K562 (cell line): Measurements from ENCODE around the gene SNRPA. TPM values are rescaled to one million over a fixed set of nuclear protein-coding genes. Genes with fewer than 3 reads are reported as not detected.

Experiments
- ATAC-seq: fragments of 200-7000 bp; cut with Tn5 transposase; 3 replicates; pipeline ENCODE4 v1.9.1; 2020; ENCODE audit warnings: moderate library complexity
- BruUV-seq: library from RNA; stranded (reverse); fragments of 400-500 nt; replicated peaks from 2 replicates; lab custom pipeline; 2021; lab: Mats Ljungman, UMichigan
- CTCF ChIA-PET: fragments of 300-600 bp; formaldehyde crosslinking; extraction: SDS; loops from one replicate; lab custom pipeline; 2021; ENCODE audit warnings: low intra/inter-chr PET ratio; lab: Yijun Ruan, JAX
- POLR2A ChIA-PET: fragments of 300-600, 350-650 bp; sonication (Branson Sonifier 250); formaldehyde crosslinking; extraction: SDS; loops from one replicate; lab custom pipeline; 2021; ENCODE audit warnings: antibody characterized with exemption, inconsistent platforms; lab: Yijun Ruan, JAX
- DNase-seq, 4 experiments: peaks; one replicate each; pipeline versions ENCODE4 v3.0.0 to v3.0.0-alpha.2; 2011 to 2018; ENCODE audit warnings: low spot score in 3 of 4, mixed read lengths in 3 of 4; ENCODE audit errors: extremely low read depth in 1 of 4
- FAIRE-seq: peaks from 2 replicates; lab custom pipeline; 2011; peaks lifted over from hg19 to GRCh38; lab: Jason Lieb, UNC
- H2AFZ ChIP-seq: 2 replicates; pipeline ENCODE4 v1.6.0; 2011; ENCODE audit warnings: low read depth, low read length, control low read depth, inconsistent platforms
- H3K27ac ChIP-seq: fragments of 200-600 bp; 3 replicates; pipeline ENCODE4 v1.8.0; 2011; ENCODE audit warnings: low read depth, mild to moderate bottlenecking, control low read depth, inconsistent platforms, low read length, moderate library complexity, mixed read lengths; ENCODE audit errors: extremely low read depth
- H3K27me3 ChIP-seq, 2 experiments: fragments of 300-600 bp in 1 of 2; 2 replicates in 1 of 2; 3 replicates in 1 of 2; pipeline versions ENCODE4 v1.6.0 to v1.8.0; 2011; ENCODE audit warnings: inconsistent platforms in 2 of 2, low read length in 2 of 2, mild to moderate bottlenecking in 1 of 2, mixed read lengths in 1 of 2, moderate library complexity in 1 of 2; ENCODE audit not compliant: control insufficient read depth in 2 of 2, insufficient read depth in 2 of 2
- H3K36me3 ChIP-seq: fragments of 300-600 bp; 3 replicates; pipeline ENCODE4 v1.8.0; 2011; ENCODE audit warnings: mild to moderate bottlenecking, low read length, inconsistent platforms; ENCODE audit not compliant: control insufficient read depth, insufficient read depth
- H3K4me1 ChIP-seq, 2 experiments: fragments of 200-600 bp in 1 of 2; replicated peaks in 1 of 2; 2 replicates in 1 of 2; 3 replicates in 1 of 2; pipeline versions ENCODE4 v1.5.1 to v1.8.0; 2011; ENCODE audit warnings: inconsistent platforms in 2 of 2, low read length in 2 of 2, mild to moderate bottlenecking in 1 of 2, mixed read lengths in 1 of 2, moderate library complexity in 1 of 2; ENCODE audit not compliant: control insufficient read depth in 2 of 2, insufficient read depth in 2 of 2
- H3K4me2 ChIP-seq: 2 replicates; pipeline ENCODE4 v1.6.1; 2011; ENCODE audit warnings: low read length, control low read depth, inconsistent platforms, mixed read lengths; ENCODE audit not compliant: insufficient read depth
- H3K4me3 ChIP-seq: fragments of 200-600 bp; sonication (generic), shearing (Covaris generic); 2 replicates; pipeline ENCODE4 v1.5.1; 2016; ENCODE audit warnings: control low read depth, inconsistent platforms
- H3K79me2 ChIP-seq: fragments of 200-600 bp; 3 replicates; pipeline ENCODE4 v1.8.0; 2011; ENCODE audit warnings: low read length, inconsistent platforms; ENCODE audit not compliant: control insufficient read depth, insufficient read depth
- H3K9ac ChIP-seq, 2 experiments: 2 replicates each; pipeline versions ENCODE4 v1.6.0 to v1.6.1; 2011; ENCODE audit warnings: low read depth in 2 of 2, low read length in 2 of 2, control low read depth in 1 of 2, inconsistent platforms in 1 of 2, mild to moderate bottlenecking in 1 of 2, mixed read lengths in 1 of 2; ENCODE audit not compliant: insufficient read depth in 1 of 2
- H3K9me1 ChIP-seq: one replicate; pipeline ENCODE4 v1.6.0; 2011; ENCODE audit warnings: inconsistent platforms, mild to moderate bottlenecking, low read length, moderate library complexity; ENCODE audit not compliant: control insufficient read depth, insufficient read depth
- H3K9me3 ChIP-seq: replicated peaks from 2 replicates; pipeline ENCODE4 v1.5.1; 2011; ENCODE audit warnings: low read depth, low read length, inconsistent platforms; ENCODE audit not compliant: control insufficient read depth, insufficient read depth
- H4K20me1 ChIP-seq: replicated peaks from 2 replicates; pipeline ENCODE4 v1.6.1; 2011; ENCODE audit warnings: low read length, inconsistent platforms, mixed read lengths; ENCODE audit not compliant: control insufficient read depth, insufficient read depth
- ZNF146 ChIP-seq: IDR thresholded peaks from one replicate; pipeline ENCODE4 v1.6.1; 2018; ENCODE audit warnings: missing compliant biosample characterization; ENCODE audit not compliant: unreplicated experiment
- ZNF445 ChIP-seq: fragments of 250-450 bp; sonication (Bioruptor Pico); IDR thresholded peaks from 2 replicates; pipeline ENCODE4 v1.4.0; 2020; ENCODE audit warnings: low read depth, mild to moderate bottlenecking, moderate library complexity
- WGBS: fragments of 100-300 bp; shearing (Covaris generic); methylation state at CpG from one replicate; pipeline ENCODE4 v1.1.6; 2016; ENCODE audit warnings: low coverage, mixed read lengths; ENCODE audit not compliant: insufficient coverage; ENCODE audit errors: missing lambda C conversion rate; 5-methylcytosine and 5-hydroxymethylcytosine counted together
- in situ Hi-C: fragments of 300-500 bp; cut with MboI; formaldehyde crosslinking; loops from 4 replicates; pipeline ENCODE4 v1.15.0; 2018; ENCODE audit warnings: inconsistent platforms, mixed read lengths
- intact Hi-C: fragments of 100-400 bp; cut with micrococcal nuclease; formaldehyde crosslinking; loops from 2 replicates; pipeline ENCODE4 v1.14.2; 2022
- polyA plus RNA-seq, 8 experiments: library from polyadenylated mRNA; depleted of rRNA in 4 of 8; stranded (reverse) in 5 of 8; unstranded in 3 of 8; fragments of >200 nt; fragmentation: Nextera tagmentation in 2 of 8; fragmentation: Illumina TruSeq in 1 of 8; extraction: Ambion mirVana in 2 of 8; extraction: Trizol in 1 of 8; gene quantifications; 2 replicates each; pipeline versions ENCODE4 v1.2.1 to v1.2.3, GENCODE V29; 2011 to 2014; ENCODE audit warnings: inconsistent platforms in 1 of 8, missing spikeins in 1 of 8
- total RNA-seq, 7 experiments: library from RNA; depleted of rRNA in 6 of 7; stranded (reverse); fragments of >200 nt in 6 of 7; fragmentation: Illumina TruSeq in 2 of 7; extraction: Trizol in 2 of 7; gene quantifications; 2 replicates each; pipeline versions ENCODE4 v1.2.1 to v1.2.3, GENCODE V29; 2011 to 2021; ENCODE audit warnings: low replicate concordance in 1 of 7
- TF ChIP-seq, protein P1 (sequence below): sonication (generic); formaldehyde crosslinking; IDR thresholded peaks from 2 replicates; pipeline ENCODE4 v1.8.1; 2023; ENCODE audit warnings: mild to moderate bottlenecking, missing genetic modification reagents, moderate library complexity

The SNRPA gene
- total and polyA plus RNA-seq, 9 of the 15 experiments (the other 6 are each of a cell fraction or from before 2014, with no cell fraction given), result 16.3 to 311 (median 193) TPM

DNA sequence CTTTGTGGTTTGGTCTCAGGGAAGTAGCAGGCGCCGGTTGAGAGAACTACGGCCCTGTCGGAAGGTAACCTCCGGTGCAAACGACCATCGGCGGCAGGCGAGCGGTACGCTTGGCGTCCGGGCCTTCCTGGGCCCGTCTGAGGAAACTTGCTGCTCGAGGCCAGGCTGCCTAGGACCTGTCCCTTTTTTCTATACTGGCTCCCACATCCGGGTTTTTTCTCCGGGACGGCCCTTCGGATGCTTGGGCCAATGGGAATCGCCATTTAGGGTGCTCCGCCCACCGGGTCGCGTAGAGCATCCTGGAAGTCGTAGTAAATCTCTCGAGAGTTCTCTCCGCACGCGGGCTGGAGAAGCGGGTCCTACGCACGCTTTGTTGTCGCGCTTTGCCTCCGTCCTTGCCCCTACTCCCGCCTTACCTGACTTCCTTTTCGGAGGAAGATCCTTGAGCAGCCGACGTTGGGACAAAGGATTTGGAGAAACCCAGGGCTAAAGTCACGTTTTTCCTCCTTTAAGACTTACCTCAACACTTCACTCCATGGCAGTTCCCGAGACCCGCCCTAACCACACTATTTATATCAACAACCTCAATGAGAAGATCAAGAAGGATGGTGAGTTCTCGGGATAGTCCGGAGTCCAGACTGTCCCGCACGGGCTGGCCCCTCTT lies at the start of gene SNRPA (continued):
- TF ChIP-seq, protein P1, sequence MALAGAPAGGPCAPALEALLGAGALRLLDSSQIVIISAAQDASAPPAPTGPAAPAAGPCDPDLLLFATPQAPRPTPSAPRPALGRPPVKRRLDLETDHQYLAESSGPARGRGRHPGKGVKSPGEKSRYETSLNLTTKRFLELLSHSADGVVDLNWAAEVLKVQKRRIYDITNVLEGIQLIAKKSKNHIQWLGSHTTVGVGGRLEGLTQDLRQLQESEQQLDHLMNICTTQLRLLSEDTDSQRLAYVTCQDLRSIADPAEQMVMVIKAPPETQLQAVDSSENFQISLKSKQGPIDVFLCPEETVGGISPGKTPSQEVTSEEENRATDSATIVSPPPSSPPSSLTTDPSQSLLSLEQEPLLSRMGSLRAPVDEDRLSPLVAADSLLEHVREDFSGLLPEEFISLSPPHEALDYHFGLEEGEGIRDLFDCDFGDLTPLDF (CRISPR knock-in tag), result peak; percentile 46; the same call in 1 of the 2 replicates
- TF ChIP-seq, all 486 proteins: peak for 90

GRCh38 chr19:40701758-40702157 lies 49.2 kb upstream of the SNRPA start:
- H3K4me2 ChIP-seq, result no peak overlapping the region
- ChIA-PET POLR2A (interaction anchor here (0.6 to 1.6 kb wide), 4 partner anchors 9 to 708 kb away, joined by 3 to 6 read pairs (median 5); no protein-coding TSS in a partner anchor), CTCF (interaction anchor here (2.3 kb wide), 1 partner anchor 39 kb away, joined by 21 read pairs; no protein-coding TSS in a partner anchor)
- FAIRE-seq (no peak), ATAC-seq (no peak), DNase-seq (no peak)
- 78% methylated on average over 6 of the region's 6 CpGs for WGBS
- no peak overlapping the region for H3K27ac ChIP-seq
- H3K36me3 ChIP-seq, result peaks cover 37% of the 10 kb centered on the region
- H3K4me3 ChIP-seq, result no peak overlapping the region
- BruUV-seq, result no TSS peak
- H3K4me1 ChIP-seq, result peaks cover 12 to 27% of the 10 kb centered on the region in 2 experiments; a peak in 4 of 5 replicates
- in situ Hi-C loops (no loop called here), intact Hi-C loops (loop anchor here (1.0 kb wide), 1 partner anchor 39 kb away; no protein-coding TSS in a partner anchor)
- H3K27me3 ChIP-seq, result no peaks in the 10 kb centered on the region
- no peaks in the 10 kb centered on the region for H4K20me1 ChIP-seq
- H3K9me1 ChIP-seq, result no peaks in the 10 kb centered on the region
- no peaks in the 10 kb centered on the region for H3K9me3 ChIP-seq
- H2AFZ ChIP-seq, result no peak overlapping the region
- no peaks in the 10 kb centered on the region for H3K79me2 ChIP-seq
- no peak overlapping the region; a peak in 1 of 4 replicates for H3K9ac ChIP-seq
- TF ChIP-seq ZNF146 (CRISPR knock-in tag) (peak; percentile 88), ZNF445 (CRISPR knock-in tag) (no peak)
